Esophagus squamous epithelium (tissue), 5 donors: Measurements from ENCODE around the gene PCDHAC2. TPM values are rescaled to one million over a fixed set of nuclear protein-coding genes. Genes with fewer than 3 reads are reported as not detected.

Experiments
- DNase-seq: peaks from one replicate; lab custom pipeline; 2025; lab: John Stamatoyannopoulos, UW
- H3K27ac ChIP-seq, 4 donors: fragments of 200-600 bp; sonication (generic); one replicate each; pipeline ENCODE4 v1.5.1; 2016 to 2019; ENCODE audit warnings: mild to moderate bottlenecking in 1 of 4
- H3K27me3 ChIP-seq, 4 donors: fragments of 200-600 bp; sonication (generic); 1 replicate in 3 of 4; 2 replicates in 1 of 4; pipeline versions ENCODE4 v1.5.1 to v1.6.0; 2017 to 2021; ENCODE audit warnings: antibody characterized with exemption in 1 of 4
- H3K36me3 ChIP-seq, 3 donors: fragments of 200-600 bp; sonication (generic); one replicate each; pipeline ENCODE4 v1.5.1; 2016 to 2019
- H3K4me1 ChIP-seq, 3 donors: fragments of 200-600 bp; sonication (generic); one replicate each; pipeline ENCODE4 v1.5.1; 2017 to 2019
- H3K4me3 ChIP-seq, 4 donors: fragments of 200-600 bp; sonication (generic); 1 replicate in 3 of 4; 2 replicates in 1 of 4; pipeline ENCODE4 v1.5.1; 2016 to 2019; ENCODE audit warnings: mild to moderate bottlenecking in 2 of 4, moderate library complexity in 1 of 4
- H3K9me3 ChIP-seq, 3 donors: fragments of 200-600 bp; sonication (generic); one replicate each; pipeline ENCODE4 v1.5.1; 2016 to 2019
- POLR2A ChIP-seq, 4 donors: fragments of 450-650 bp; IDR thresholded peaks; one replicate each; pipeline ENCODE4 v1.6.1; 2017; ENCODE audit warnings: antibody characterized with exemption in 4 of 4, mild to moderate bottlenecking in 4 of 4, moderate library complexity in 3 of 4
- WGBS, 2 donors: methylation state at CpG; one replicate each; pipeline ENCODE4 v1.1.5; 2018; 5-methylcytosine and 5-hydroxymethylcytosine counted together
- intact Hi-C: fragments of 100-400 bp; cut with DNase I; formaldehyde crosslinking; loops from one replicate; pipeline ENCODE4 v1.15.0; 2022
- total RNA-seq, 4 donors: library from RNA; depleted of rRNA; stranded (reverse); fragments of >200 nt; gene quantifications; one replicate each; pipeline ENCODE4 v1.1.0, GENCODE V29; 2016
- TF ChIP-seq, protein P1 (sequence below), 6 experiments: fragments of 450-650 bp in 4 of 6; fragments of 200-600 bp in 2 of 6; sonication (generic) in 2 of 6; IDR thresholded peaks; one replicate each; pipeline ENCODE4 v1.5.1; 2016 to 2019; ENCODE audit warnings: antibody characterized with exemption in 6 of 6, mild to moderate bottlenecking in 4 of 6, moderate library complexity in 4 of 6
- donor health status: DM: yes; HTN: yes; CAD: no.

The PCDHAC2 gene
- total RNA-seq, 4 donors from 2014 or later, result 0.19 to 2.2 TPM; not detected in 2

DNA sequence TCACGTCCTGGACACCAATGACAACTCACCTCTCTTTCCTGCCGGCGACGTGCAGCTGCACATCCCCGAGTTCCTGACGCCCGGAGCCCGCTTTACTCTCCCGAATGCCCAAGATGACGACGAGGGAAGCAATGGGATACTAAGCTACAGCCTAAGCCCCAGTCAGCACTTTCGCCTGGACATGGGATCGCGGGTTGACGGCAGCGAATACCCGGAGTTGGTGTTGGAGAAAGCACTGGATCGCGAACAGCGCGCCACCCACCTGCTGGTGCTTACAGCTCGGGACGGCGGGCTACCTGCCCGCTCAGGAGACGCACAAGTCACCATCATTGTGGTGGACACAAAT lies 39.1 kb upstream of the PCDHAC2 start:
- Histone ChIP-seq H3K9me3 (no peaks in the 10 kb centered on the region), H3K27ac (no peak overlapping the region), H3K4me1 (peaks cover 0 to 20% (median 0%) of the 10 kb centered on the region in 3 donors), H3K36me3 (no peaks in the 10 kb centered on the region), H3K27me3 (peaks cover 0 to 62% (median 8%) of the 10 kb centered on the region in 4 donors), H3K4me3 (peak overlapping the region; percentile 10 to 62 (median 43))
- intact Hi-C loops, result no loop called here
- WGBS, 2 donors, result 15 to 34% methylated on average over 5 to 8 of the region's 26 CpGs
- DNase-seq, result no peak
- TF ChIP-seq, protein P1, sequence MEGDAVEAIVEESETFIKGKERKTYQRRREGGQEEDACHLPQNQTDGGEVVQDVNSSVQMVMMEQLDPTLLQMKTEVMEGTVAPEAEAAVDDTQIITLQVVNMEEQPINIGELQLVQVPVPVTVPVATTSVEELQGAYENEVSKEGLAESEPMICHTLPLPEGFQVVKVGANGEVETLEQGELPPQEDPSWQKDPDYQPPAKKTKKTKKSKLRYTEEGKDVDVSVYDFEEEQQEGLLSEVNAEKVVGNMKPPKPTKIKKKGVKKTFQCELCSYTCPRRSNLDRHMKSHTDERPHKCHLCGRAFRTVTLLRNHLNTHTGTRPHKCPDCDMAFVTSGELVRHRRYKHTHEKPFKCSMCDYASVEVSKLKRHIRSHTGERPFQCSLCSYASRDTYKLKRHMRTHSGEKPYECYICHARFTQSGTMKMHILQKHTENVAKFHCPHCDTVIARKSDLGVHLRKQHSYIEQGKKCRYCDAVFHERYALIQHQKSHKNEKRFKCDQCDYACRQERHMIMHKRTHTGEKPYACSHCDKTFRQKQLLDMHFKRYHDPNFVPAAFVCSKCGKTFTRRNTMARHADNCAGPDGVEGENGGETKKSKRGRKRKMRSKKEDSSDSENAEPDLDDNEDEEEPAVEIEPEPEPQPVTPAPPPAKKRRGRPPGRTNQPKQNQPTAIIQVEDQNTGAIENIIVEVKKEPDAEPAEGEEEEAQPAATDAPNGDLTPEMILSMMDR (IDR thresholded peaks at IDR 0.05), result no peak
- no peak for TF ChIP-seq POLR2A (IDR thresholded peaks at IDR 0.05)

DNA sequence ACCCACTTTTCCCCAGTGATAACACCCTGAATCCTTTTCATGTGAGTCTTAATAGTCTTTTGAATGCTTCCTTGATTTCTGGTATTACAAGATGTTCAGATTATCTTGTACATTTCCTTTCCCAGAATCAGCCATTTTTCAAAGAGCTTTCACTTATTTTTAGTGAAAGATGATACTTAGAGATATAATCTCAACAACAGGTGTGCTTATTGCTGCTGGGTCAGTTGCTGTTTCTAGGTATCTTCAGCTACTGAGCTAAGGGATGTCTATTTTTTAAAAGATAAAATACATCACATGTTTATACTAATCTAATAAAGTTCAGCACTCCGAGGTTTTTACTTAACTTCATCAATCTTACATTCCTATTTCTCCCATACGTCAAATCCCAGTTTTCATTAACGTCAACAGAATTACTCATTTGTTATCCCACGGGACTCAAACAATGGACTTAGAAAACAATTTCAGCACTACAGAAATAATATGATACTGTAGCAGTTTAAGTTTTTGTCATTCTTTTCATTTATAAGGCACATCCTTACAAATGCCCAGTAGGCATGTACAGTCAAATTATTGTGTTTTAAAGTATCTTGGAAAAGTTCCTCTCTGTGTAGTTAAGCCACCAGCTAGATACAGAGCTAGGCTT lies 31.2 kb upstream of the PCDHAC2 start:
- intact Hi-C loops, result no loop called here
- Histone ChIP-seq H3K4me3 (no peak overlapping the region), H3K27ac (no peak overlapping the region), H3K9me3 (no peaks in the 10 kb centered on the region), H3K36me3 (no peaks in the 10 kb centered on the region), H3K27me3 (peaks cover 0 to 4% (median 0%) of the 10 kb centered on the region in 4 donors), H3K4me1 (no peaks in the 10 kb centered on the region)
- DNase-seq, result no peak
- WGBS, 2 donors, result 72 to 74% methylated on average over 4 of the region's 4 CpGs
- no peak for TF ChIP-seq POLR2A (IDR thresholded peaks at IDR 0.05)
- TF ChIP-seq, protein P1 (IDR thresholded peaks at IDR 0.05), result no peak

DNA sequence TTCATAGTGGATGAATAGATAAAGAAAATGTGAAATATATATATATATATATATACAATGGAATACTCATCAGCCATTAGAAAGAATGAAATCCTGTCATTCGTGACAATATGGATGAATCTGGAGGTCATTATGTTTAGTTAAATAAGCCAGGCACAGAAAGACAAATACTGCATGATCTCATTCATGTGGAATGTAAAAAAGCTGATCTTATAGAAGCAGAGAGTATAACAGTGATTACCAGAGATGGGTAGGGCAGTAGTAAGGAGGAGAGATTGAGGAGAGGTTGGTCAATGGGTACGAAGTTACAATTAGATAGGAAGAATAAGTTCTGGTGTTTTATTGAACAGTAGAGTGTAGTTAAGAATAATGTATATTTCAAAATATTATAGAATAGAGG lies 19.7 kb upstream of the PCDHAC2 start:
- DNase-seq, result no peak
- H3K4me3 ChIP-seq, result no peak overlapping the region
- intact Hi-C loops, result no loop called here

DNA sequence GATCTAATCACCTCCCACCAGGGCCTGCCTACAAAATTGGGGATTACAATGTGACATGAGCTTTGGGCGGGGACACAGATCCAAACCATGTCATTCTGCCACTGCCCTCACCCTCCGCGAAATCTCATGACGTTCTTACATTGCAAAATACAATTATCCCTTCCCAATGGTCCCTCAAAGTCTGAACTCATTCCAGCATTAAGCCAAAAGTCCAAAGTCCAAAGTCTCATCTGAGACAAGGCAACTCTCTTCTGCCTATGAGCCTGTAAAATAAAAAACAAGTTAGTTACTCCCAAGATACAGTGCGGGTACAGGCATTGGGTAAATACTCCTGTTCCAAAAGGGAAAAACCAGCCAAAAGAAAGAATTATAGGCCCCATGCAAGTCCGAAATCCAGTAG lies 14.6 kb upstream of the PCDHAC2 start:
- Histone ChIP-seq H3K4me3 (no peak overlapping the region), H3K27ac (no peak overlapping the region), H3K9me3 (no peaks in the 10 kb centered on the region), H3K27me3 (no peaks in the 10 kb centered on the region), H3K36me3 (no peaks in the 10 kb centered on the region), H3K4me1 (no peaks in the 10 kb centered on the region)
- DNase-seq, result no peak
- WGBS, 2 donors, result 76 to 83% methylated on average over 6 of the region's 6 CpGs
- TF ChIP-seq POLR2A (IDR thresholded peaks at IDR 0.05), result no peak
- TF ChIP-seq, protein P1 (IDR thresholded peaks at IDR 0.05), result no peak
- intact Hi-C loops, result no loop called here

More for the DNA sequence above, 19.7 kb upstream of the PCDHAC2 start:
- peaks cover 0 to 7% (median 0%) of the 10 kb centered on the region in 3 donors for H3K9me3 ChIP-seq
- H3K36me3 ChIP-seq, result no peaks in the 10 kb centered on the region
- no peak overlapping the region for H3K27ac ChIP-seq
- WGBS, 2 donors, result 48 to 62% methylated on average over 2 of the region's 2 CpGs
- H3K27me3 ChIP-seq, result no peaks in the 10 kb centered on the region
- no peaks in the 10 kb centered on the region for H3K4me1 ChIP-seq
- TF ChIP-seq, protein P1 (IDR thresholded peaks at IDR 0.05), result no peak
- TF ChIP-seq POLR2A (IDR thresholded peaks at IDR 0.05), result no peak

DNA sequence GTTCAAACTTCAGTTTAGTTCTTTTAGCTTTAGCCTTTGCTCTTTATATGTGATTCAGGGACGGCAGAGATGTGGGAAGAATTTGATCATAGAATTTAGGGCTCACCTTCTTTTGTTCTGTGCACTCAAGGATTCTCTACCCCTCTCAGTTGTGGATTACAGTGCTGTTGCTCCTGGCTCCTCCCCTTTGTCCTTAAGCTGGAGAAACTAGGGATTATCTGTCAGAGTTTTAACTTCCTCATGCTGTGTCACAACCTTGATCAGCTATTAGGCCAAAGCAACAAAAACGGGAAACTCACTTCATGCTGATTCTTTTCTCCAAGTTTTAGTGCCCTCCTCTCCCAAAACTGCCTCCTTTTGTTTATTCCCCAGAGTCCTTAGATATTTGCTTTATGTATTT lies 13.0 kb upstream of the PCDHAC2 start:
- Histone ChIP-seq H3K4me3 (no peak overlapping the region), H3K9me3 (no peaks in the 10 kb centered on the region), H3K4me1 (no peaks in the 10 kb centered on the region), H3K27me3 (no peaks in the 10 kb centered on the region), H3K36me3 (no peaks in the 10 kb centered on the region), H3K27ac (no peak overlapping the region)
- intact Hi-C loops, result no loop called here
- TF ChIP-seq POLR2A (IDR thresholded peaks at IDR 0.05), result no peak
- TF ChIP-seq, protein P1 (IDR thresholded peaks at IDR 0.05), result no peak
- WGBS, 2 donors, result 43 to 46% methylated on average over 2 of the region's 2 CpGs
- DNase-seq, result no peak
